Gastroesophageal sphincter (tissue), 4 donors: ENCODE data around the gene COMTD1. TPM values are rescaled to one million over a fixed set of nuclear protein-coding genes. Genes with fewer than 3 reads are reported as not detected.

ENCODE experiments used
- ATAC-seq: fragments of 150-250 bp; one replicate; pipeline ENCODE4 v1.9.1; 2016; ENCODE audit warnings: mild to moderate bottlenecking, moderate library complexity
- H3K27ac ChIP-seq, 4 donors: fragments of 200-600 bp; sonication (generic) in 3 of 4; 1 replicate in 3 of 4; 2 replicates in 1 of 4; pipeline ENCODE4 v1.5.1; 2016 to 2019
- H3K27me3 ChIP-seq: fragments of 200-600 bp; sonication (generic); one replicate; pipeline ENCODE4 v1.5.1; 2019
- H3K36me3 ChIP-seq, 2 donors: fragments of 200-600 bp; sonication (generic); one replicate each; pipeline ENCODE4 v1.5.1; 2019; ENCODE audit warnings: control low read depth in 1 of 2
- H3K4me1 ChIP-seq, 3 donors: fragments of 200-600 bp; sonication (generic); 1 replicate in 2 of 3; 2 replicates in 1 of 3; pipeline ENCODE4 v1.5.1; 2016 to 2019; ENCODE audit warnings: control low read depth in 2 of 3
- H3K4me3 ChIP-seq, 2 donors: fragments of 200-600 bp; sonication (generic); one replicate each; pipeline ENCODE4 v1.5.1; 2019; ENCODE audit warnings: mild to moderate bottlenecking in 1 of 2, moderate library complexity in 1 of 2
- H3K9me3 ChIP-seq, 3 donors: fragments of 200-600 bp; sonication (generic); one replicate each; pipeline ENCODE4 v1.5.1; 2017 to 2019; ENCODE audit warnings: control low read depth in 2 of 3
- EP300 ChIP-seq: sonication (generic); formaldehyde crosslinking; IDR thresholded peaks from one replicate; pipeline ENCODE4 v1.6.1; 2017; ENCODE audit warnings: antibody characterized with exemption, mild to moderate bottlenecking
- POLR2A ChIP-seq, 2 donors: fragments of 450-650 bp; IDR thresholded peaks; one replicate each; pipeline ENCODE4 v1.6.1; 2017; ENCODE audit warnings: antibody characterized with exemption in 2 of 2, mild to moderate bottlenecking in 2 of 2, moderate library complexity in 1 of 2
- POLR2AphosphoS5 ChIP-seq: sonication (generic); formaldehyde crosslinking; IDR thresholded peaks from one replicate; pipeline ENCODE4 v1.6.1; 2017; ENCODE audit warnings: antibody characterized with exemption
- WGBS, 2 donors: methylation state at CpG; one replicate each; pipeline ENCODE4 v1.1.5; 2018; ENCODE audit warnings: low coverage in 1 of 2; 5-methylcytosine and 5-hydroxymethylcytosine counted together
- total RNA-seq, 4 donors: library from RNA; depleted of rRNA; stranded (reverse); fragments of >200 nt; gene quantifications; one replicate each; pipeline ENCODE4 v1.1.0, GENCODE V29; 2016
- TF ChIP-seq, protein P1 (sequence below), 4 experiments: fragments of 200-600 bp in 2 of 4; fragments of 450-650 bp in 2 of 4; sonication (generic) in 1 of 4; IDR thresholded peaks; one replicate each; pipeline ENCODE4 v1.5.1; 2017 to 2019; ENCODE audit warnings: antibody characterized with exemption in 4 of 4, mild to moderate bottlenecking in 2 of 4, moderate library complexity in 2 of 4

COMTD1 gene
- total RNA-seq, 4 donors from 2014 or later: 15.3 to 25.8 (median 21.6) TPM

DNA sequence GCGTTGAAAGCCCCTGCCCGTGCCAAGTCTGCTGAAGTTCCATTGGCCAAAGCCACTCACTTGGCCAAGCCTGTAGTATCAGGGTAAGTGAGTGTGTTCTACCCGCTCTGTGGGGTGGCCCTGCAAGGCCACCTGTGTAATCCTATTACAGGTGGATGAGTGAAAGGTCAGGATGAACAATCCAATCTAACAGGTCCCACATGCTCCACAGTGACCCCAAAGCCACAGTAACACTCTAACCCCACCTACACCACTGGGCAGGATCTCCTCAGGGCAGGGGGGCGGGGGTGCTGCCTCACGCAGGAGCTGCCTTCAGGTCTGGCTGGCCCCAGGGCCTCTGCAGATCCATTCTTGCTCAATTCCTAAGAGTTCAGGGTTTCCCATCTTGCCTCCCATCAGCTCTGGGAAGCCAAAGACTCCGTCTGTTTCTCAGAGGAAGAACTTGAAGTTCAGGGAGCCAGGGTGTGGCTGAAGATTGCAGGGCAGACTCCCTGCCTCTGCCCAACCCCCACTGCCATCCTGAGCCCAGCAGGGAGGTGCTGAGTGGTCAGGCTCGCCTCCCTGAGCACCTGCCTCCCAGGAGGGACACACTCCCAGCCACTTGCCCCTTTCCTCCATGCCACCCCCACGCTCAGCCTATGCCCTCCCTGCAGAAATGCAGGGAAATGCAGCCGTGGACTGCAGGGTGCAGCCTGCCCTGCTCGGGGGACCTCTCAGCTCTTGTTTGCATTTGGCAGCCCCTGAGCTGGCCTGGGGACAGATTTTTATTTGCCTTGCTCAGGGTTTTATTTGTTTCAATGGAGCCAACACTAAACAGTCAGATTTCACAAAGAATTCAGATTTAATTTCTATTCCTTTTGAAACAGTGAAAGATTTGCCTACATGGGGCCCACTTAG lies 9.8 kb upstream of the COMTD1 start:
- no peak for ATAC-seq
- Histone ChIP-seq H3K27ac (no peak overlapping the region), H3K9me3 (no peaks in the 10 kb centered on the region), H3K4me3 (no peak overlapping the region), H3K27me3 (no peaks in the 10 kb centered on the region), H3K4me1 (no peaks in the 10 kb centered on the region), H3K36me3 (no peaks in the 10 kb centered on the region)
- TF ChIP-seq POLR2AphosphoS5 (no peak), EP300 (no peak), POLR2A (IDR thresholded peaks at IDR 0.05) (no peak)
- 70% methylated on average over 2 of the region's 10 CpGs; no CpG with 5 or more reads in 1 of the 2 donors for WGBS, 2 donors

DNA sequence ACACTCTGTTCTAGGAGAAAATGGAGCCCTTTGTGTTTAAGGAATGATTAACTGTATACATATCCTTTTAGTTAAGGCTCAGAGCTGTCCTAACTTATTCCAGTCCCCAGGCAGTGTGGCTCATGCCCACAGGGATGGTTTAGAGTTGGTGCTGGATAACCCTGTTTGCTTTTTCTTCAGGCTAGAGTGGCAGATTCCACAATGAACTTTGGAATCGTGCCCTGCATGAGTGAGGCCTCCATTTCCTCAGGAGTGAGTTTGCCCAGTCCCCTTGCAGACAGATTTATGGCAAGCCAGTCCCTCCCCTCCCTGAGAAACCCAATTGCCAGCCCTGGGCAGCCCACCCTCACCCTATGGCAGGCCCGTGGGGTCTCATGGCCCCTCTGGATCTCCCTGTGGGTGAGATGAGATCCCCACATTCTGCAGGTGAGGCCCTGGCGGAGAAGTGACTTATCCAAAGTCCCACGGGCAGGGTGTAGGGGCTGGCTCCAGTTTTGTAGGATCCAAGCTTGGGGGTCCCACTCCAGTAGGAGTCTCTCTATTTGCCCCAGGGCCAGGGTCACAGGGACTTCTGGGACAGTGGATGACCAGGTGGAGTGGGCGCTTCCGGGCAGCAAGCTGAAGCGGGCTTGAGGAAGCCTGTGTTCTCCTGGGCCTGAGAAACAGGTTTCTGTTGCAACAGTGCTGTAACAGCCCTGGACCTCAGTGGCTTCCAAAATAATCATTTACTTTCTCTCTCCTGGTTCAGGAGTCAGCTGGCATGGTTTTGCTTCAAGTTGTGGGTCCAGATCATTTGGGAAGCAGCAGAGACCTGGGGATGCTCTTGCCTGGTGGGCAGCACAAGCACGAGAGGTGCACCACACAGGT lies 9.0 kb upstream of the COMTD1 start:
- TF ChIP-seq POLR2AphosphoS5: no peak
- TF ChIP-seq, protein P1, sequence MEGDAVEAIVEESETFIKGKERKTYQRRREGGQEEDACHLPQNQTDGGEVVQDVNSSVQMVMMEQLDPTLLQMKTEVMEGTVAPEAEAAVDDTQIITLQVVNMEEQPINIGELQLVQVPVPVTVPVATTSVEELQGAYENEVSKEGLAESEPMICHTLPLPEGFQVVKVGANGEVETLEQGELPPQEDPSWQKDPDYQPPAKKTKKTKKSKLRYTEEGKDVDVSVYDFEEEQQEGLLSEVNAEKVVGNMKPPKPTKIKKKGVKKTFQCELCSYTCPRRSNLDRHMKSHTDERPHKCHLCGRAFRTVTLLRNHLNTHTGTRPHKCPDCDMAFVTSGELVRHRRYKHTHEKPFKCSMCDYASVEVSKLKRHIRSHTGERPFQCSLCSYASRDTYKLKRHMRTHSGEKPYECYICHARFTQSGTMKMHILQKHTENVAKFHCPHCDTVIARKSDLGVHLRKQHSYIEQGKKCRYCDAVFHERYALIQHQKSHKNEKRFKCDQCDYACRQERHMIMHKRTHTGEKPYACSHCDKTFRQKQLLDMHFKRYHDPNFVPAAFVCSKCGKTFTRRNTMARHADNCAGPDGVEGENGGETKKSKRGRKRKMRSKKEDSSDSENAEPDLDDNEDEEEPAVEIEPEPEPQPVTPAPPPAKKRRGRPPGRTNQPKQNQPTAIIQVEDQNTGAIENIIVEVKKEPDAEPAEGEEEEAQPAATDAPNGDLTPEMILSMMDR (IDR thresholded peaks at IDR 0.05): no peak
- no peak for TF ChIP-seq EP300
- TF ChIP-seq POLR2A (IDR thresholded peaks at IDR 0.05): no peak
- H3K9me3 ChIP-seq: no peaks in the 10 kb centered on the region
- WGBS, 2 donors: 20% methylated on average over 1 of the region's 8 CpGs; no CpG with 5 or more reads in 1 of the 2 donors
- no peaks in the 10 kb centered on the region for H3K36me3 ChIP-seq
- H3K27me3 ChIP-seq: no peaks in the 10 kb centered on the region
- no peaks in the 10 kb centered on the region for H3K4me1 ChIP-seq
- ATAC-seq: no peak
- no peak overlapping the region for H3K27ac ChIP-seq
- no peak overlapping the region for H3K4me3 ChIP-seq

- H3K4me3 ChIP-seq: no peak overlapping the region
- H3K27ac ChIP-seq: no peak overlapping the region
- H3K4me1 ChIP-seq: no peaks in the 10 kb centered on the region
- H3K9me3 ChIP-seq: no peaks in the 10 kb centered on the region
- 100% methylated on average over 1 to 3 of the region's 10 CpGs for WGBS, 2 donors
- no peaks in the 10 kb centered on the region for H3K27me3 ChIP-seq
- no peak for ATAC-seq
- TF ChIP-seq POLR2AphosphoS5 (no peak), EP300 (no peak), POLR2A (IDR thresholded peaks at IDR 0.05) (no peak)
- TF ChIP-seq, protein P1 (IDR thresholded peaks at IDR 0.05): no peak
- no peaks in the 10 kb centered on the region for H3K36me3 ChIP-seq
Measured at GRCh38 chr10:75243426-75243825, 7.7 kb upstream of the COMTD1 start.

GRCh38 chr10:75240329-75241076 lies 4.7 kb upstream of the COMTD1 start:
- Histone ChIP-seq H3K9me3 (no peaks in the 10 kb centered on the region), H3K4me3 (no peak overlapping the region), H3K27me3 (no peaks in the 10 kb centered on the region), H3K27ac (no peak overlapping the region), H3K36me3 (no peaks in the 10 kb centered on the region), H3K4me1 (peaks cover 0 to 11% (median 0%) of the 10 kb centered on the region in 3 donors)
- no peak for TF ChIP-seq POLR2AphosphoS5
- TF ChIP-seq, protein P1 (IDR thresholded peaks at IDR 0.05): no peak
- no peak for TF ChIP-seq EP300
- TF ChIP-seq POLR2A (IDR thresholded peaks at IDR 0.05): no peak
- no peak for ATAC-seq
- WGBS, 2 donors: 93 to 100% methylated on average over 3 to 6 of the region's 12 CpGs
